Osteocyte (in vitro differentiated cells): Measurements from ENCODE around the gene AEBP1. TPM values are rescaled to one million over a fixed set of nuclear protein-coding genes. Genes with fewer than 3 reads are reported as not detected.

Experiments
- DNase-seq: peaks from one replicate; pipeline ENCODE4 v3.0.0; 2021; ENCODE audit warnings: mixed read lengths; ENCODE audit not compliant: unreplicated experiment; ENCODE audit errors: extremely low spot score
- H3K27ac Mint-ChIP-seq: one replicate; pipeline ENCODE4 v1.8.0; 2021; ENCODE audit warnings: mild to moderate bottlenecking, mixed read lengths; ENCODE audit not compliant: unreplicated experiment
- H3K27me3 Mint-ChIP-seq: one replicate; pipeline ENCODE4 v1.8.0; 2021; ENCODE audit warnings: mixed read lengths; ENCODE audit not compliant: unreplicated experiment
- H3K36me3 Mint-ChIP-seq: one replicate; pipeline ENCODE4 v1.8.0; 2021; ENCODE audit warnings: mixed read lengths; ENCODE audit not compliant: unreplicated experiment
- H3K4me1 Mint-ChIP-seq: one replicate; pipeline ENCODE4 v1.8.0; 2021; ENCODE audit warnings: mixed read lengths; ENCODE audit not compliant: unreplicated experiment
- H3K4me3 Mint-ChIP-seq: one replicate; pipeline ENCODE4 v1.8.0; 2021; ENCODE audit warnings: mild to moderate bottlenecking, moderate library complexity, mixed read lengths; ENCODE audit not compliant: unreplicated experiment
- H3K9me3 Mint-ChIP-seq: one replicate; pipeline ENCODE4 v1.8.0; 2021; ENCODE audit warnings: mixed read lengths; ENCODE audit not compliant: unreplicated experiment
- total RNA-seq: library from RNA; stranded (reverse); gene quantifications from 2 replicates; pipeline ENCODE4 v1.2.1, GENCODE V29; 2021
- TF ChIP-seq, protein P1 (sequence below): fragments of 200-600 bp; sonication (generic); IDR thresholded peaks from 2 replicates; pipeline ENCODE4 v1.5.0; 2021; ENCODE audit warnings: antibody characterized with exemption, mild to moderate bottlenecking, moderate library complexity

AEBP1 gene
- total RNA-seq, 1 donor from 2014 or later, result 781 TPM

GRCh38 chr7:44104860-44105771 lies 971 bp downstream of the AEBP1 start:
- peak overlapping the region; percentile 87 for H3K27ac Mint-ChIP-seq
- peak overlapping the region; percentile 86 for H3K4me3 Mint-ChIP-seq
- H3K9me3 Mint-ChIP-seq, result no peaks in the 10 kb centered on the region
- no peak for DNase-seq
- TF ChIP-seq, protein P1, sequence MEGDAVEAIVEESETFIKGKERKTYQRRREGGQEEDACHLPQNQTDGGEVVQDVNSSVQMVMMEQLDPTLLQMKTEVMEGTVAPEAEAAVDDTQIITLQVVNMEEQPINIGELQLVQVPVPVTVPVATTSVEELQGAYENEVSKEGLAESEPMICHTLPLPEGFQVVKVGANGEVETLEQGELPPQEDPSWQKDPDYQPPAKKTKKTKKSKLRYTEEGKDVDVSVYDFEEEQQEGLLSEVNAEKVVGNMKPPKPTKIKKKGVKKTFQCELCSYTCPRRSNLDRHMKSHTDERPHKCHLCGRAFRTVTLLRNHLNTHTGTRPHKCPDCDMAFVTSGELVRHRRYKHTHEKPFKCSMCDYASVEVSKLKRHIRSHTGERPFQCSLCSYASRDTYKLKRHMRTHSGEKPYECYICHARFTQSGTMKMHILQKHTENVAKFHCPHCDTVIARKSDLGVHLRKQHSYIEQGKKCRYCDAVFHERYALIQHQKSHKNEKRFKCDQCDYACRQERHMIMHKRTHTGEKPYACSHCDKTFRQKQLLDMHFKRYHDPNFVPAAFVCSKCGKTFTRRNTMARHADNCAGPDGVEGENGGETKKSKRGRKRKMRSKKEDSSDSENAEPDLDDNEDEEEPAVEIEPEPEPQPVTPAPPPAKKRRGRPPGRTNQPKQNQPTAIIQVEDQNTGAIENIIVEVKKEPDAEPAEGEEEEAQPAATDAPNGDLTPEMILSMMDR, result no peak
- no peaks in the 10 kb centered on the region for H3K27me3 Mint-ChIP-seq
- H3K36me3 Mint-ChIP-seq, result peaks cover 18% of the 10 kb centered on the region
- H3K4me1 Mint-ChIP-seq, result peaks cover 66% of the 10 kb centered on the region

GRCh38 chr7:44105832-44106231 lies 1.7 kb downstream of the AEBP1 start:
- TF ChIP-seq, protein P1, result no peak
- no peak for DNase-seq
- H3K4me1 Mint-ChIP-seq, result peaks cover 59% of the 10 kb centered on the region
- peak overlapping the region; percentile 86 for H3K4me3 Mint-ChIP-seq
- peaks cover 18% of the 10 kb centered on the region for H3K36me3 Mint-ChIP-seq
- H3K27ac Mint-ChIP-seq, result peak overlapping the region; percentile 87
- H3K9me3 Mint-ChIP-seq, result no peaks in the 10 kb centered on the region
- no peaks in the 10 kb centered on the region for H3K27me3 Mint-ChIP-seq

GRCh38 chr7:44106311-44107065 lies 2.3 kb downstream of the AEBP1 start:
- TF ChIP-seq, protein P1, result no peak
- Mint-ChIP-seq H3K27ac (peak overlapping the region; percentile 87), H3K9me3 (no peaks in the 10 kb centered on the region), H3K4me1 (peaks cover 52% of the 10 kb centered on the region), H3K4me3 (peak overlapping the region; percentile 86), H3K36me3 (peaks cover 18% of the 10 kb centered on the region), H3K27me3 (no peaks in the 10 kb centered on the region)
- no peak for DNase-seq

- TF ChIP-seq, protein P1, result no peak
- Mint-ChIP-seq H3K4me3 (peak overlapping the region; percentile 51), H3K36me3 (peaks cover 24% of the 10 kb centered on the region), H3K9me3 (no peaks in the 10 kb centered on the region), H3K27me3 (no peaks in the 10 kb centered on the region), H3K4me1 (peaks cover 44% of the 10 kb centered on the region), H3K27ac (peak overlapping the region; percentile 56)
- DNase-seq, result no peak
These were observed 3.2 kb downstream of the AEBP1 start for GRCh38 chr7:44107116-44107960.
